OCI-LY1 (cell line): ENCODE measurements around the gene TMEM87A.
A peak's percentile ranks its signal among the peaks of the same experiment; 100 is the strongest.

Experiments used
- H2AFZ ChIP-seq: fragments of 200-600 bp; sonication (generic), shearing (Covaris generic); 2 replicates; pipeline ENCODE4 v1.6.0; 2014; ENCODE audit warnings: antibody characterized with exemption, mild to moderate bottlenecking, low read length
- H3F3A ChIP-seq: fragments of 200-600 bp; sonication (generic), shearing (Covaris generic); 2 replicates; pipeline ENCODE4 v1.6.0; 2014; ENCODE audit warnings: mild to moderate bottlenecking, antibody characterized with exemption, low read length, moderate library complexity; ENCODE audit not compliant: insufficient read depth
- H3K27ac ChIP-seq: fragments of 200-600 bp; sonication (generic); 2 replicates; pipeline ENCODE4 v1.5.1; 2014; ENCODE audit warnings: low read length, mixed run types, mild to moderate bottlenecking, low read depth; ENCODE audit not compliant: poor library complexity, severe bottlenecking
- H3K27me3 ChIP-seq: fragments of 200-600 bp; sonication (generic); 2 replicates; pipeline ENCODE4 v1.6.0; 2014; ENCODE audit warnings: antibody characterized with exemption, mild to moderate bottlenecking, low read length, moderate library complexity; ENCODE audit not compliant: insufficient read depth
- H3K36me3 ChIP-seq: fragments of 200-600 bp; sonication (generic); 2 replicates; pipeline ENCODE4 v1.6.1; 2014; ENCODE audit warnings: mild to moderate bottlenecking, antibody characterized with exemption, low read length, moderate library complexity, mixed read lengths; ENCODE audit not compliant: insufficient read depth
- H3K4me1 ChIP-seq: fragments of 200-600 bp; sonication (generic); 2 replicates; pipeline ENCODE4 v1.5.1; 2014; ENCODE audit warnings: mild to moderate bottlenecking, low read length, moderate library complexity; ENCODE audit not compliant: insufficient read depth, severe bottlenecking
- H3K4me2 ChIP-seq: fragments of 200-600 bp; sonication (generic), shearing (Covaris generic); 2 replicates; pipeline ENCODE4 v1.6.1; 2014; ENCODE audit warnings: low read length
- H3K4me3 ChIP-seq: fragments of 200-600 bp; sonication (generic); 2 replicates; pipeline ENCODE4 v1.5.1; 2014; ENCODE audit warnings: low read length, low read depth, mild to moderate bottlenecking, mixed read lengths; ENCODE audit not compliant: poor library complexity, severe bottlenecking
- H3K79me2 ChIP-seq: fragments of 200-600 bp; shearing (Covaris generic); 2 replicates; pipeline ENCODE4 v1.6.1; 2016; ENCODE audit warnings: mixed run types, low read length, mixed read lengths; ENCODE audit not compliant: insufficient read depth
- H3K9ac ChIP-seq: fragments of 200-600 bp; sonication (generic), shearing (Covaris generic); 2 replicates; pipeline ENCODE4 v1.6.1; 2014; ENCODE audit warnings: mild to moderate bottlenecking, low read length, mixed read lengths
- H3K9me2 ChIP-seq: fragments of 200-600 bp; sonication (generic), shearing (Covaris generic); 2 replicates; pipeline ENCODE4 v1.6.1; 2014; ENCODE audit warnings: low read depth, mild to moderate bottlenecking, low read length, mixed read lengths
- H3K9me3 ChIP-seq: fragments of 200-600 bp; shearing (Covaris generic); 2 replicates; pipeline ENCODE4 v1.6.1; 2014; ENCODE audit warnings: low read length, mixed read lengths
- H4K20me1 ChIP-seq: fragments of 200-600 bp; sonication (generic), shearing (Covaris generic); 2 replicates; pipeline ENCODE4 v1.6.0; 2016; ENCODE audit warnings: mild to moderate bottlenecking, low read length; ENCODE audit not compliant: insufficient read depth
- CTCF ChIP-seq: fragments of 200-600 bp; sonication (generic), shearing (Covaris generic); IDR thresholded peaks from 2 replicates; pipeline ENCODE4 v1.5.1; 2017; ENCODE audit warnings: mild to moderate bottlenecking, antibody characterized with exemption, low read length, moderate library complexity, mixed read lengths
- EZH2 ChIP-seq: fragments of 200-600 bp; sonication (generic), shearing (Covaris generic); IDR thresholded peaks from 2 replicates; pipeline ENCODE4 v1.8.0; 2017; ENCODE audit warnings: borderline replicate concordance, mixed run types, mild to moderate bottlenecking, antibody characterized with exemption, low read length, moderate library complexity, mixed read lengths

The TMEM87A gene

GRCh38 chr15:42279234-42279723, 6.0 kb upstream of the TMEM87A start:
- no peaks in the 10 kb centered on the region for H3K36me3 ChIP-seq

GRCh38 chr15:42276762-42277161, 3.5 kb upstream of the TMEM87A start:
- Histone ChIP-seq H3F3A (no peaks in the 10 kb centered on the region), H3K9me3 (no peaks in the 10 kb centered on the region), H3K27ac (no peak overlapping the region), H3K79me2 (peaks cover 12% of the 10 kb centered on the region), H4K20me1 (no peaks in the 10 kb centered on the region), H3K9ac (no peak overlapping the region), H3K4me1 (peaks cover 36% of the 10 kb centered on the region), H2AFZ (no peak overlapping the region), H3K36me3 (no peaks in the 10 kb centered on the region), H3K9me2 (no peaks in the 10 kb centered on the region), H3K27me3 (no peaks in the 10 kb centered on the region), H3K4me3 (no peak overlapping the region), H3K4me2 (no peak overlapping the region)
- TF ChIP-seq CTCF, result no peak

More at GRCh38 chr15:42279234-42279723, 6.0 kb upstream of the TMEM87A start:
- H3K9ac ChIP-seq, result no peak overlapping the region
- TF ChIP-seq CTCF (no peak), EZH2 (no peak)
- H3K9me3 ChIP-seq, result no peaks in the 10 kb centered on the region
- peaks cover 25% of the 10 kb centered on the region for H3K4me1 ChIP-seq
- H3K9me2 ChIP-seq, result no peaks in the 10 kb centered on the region
- H3F3A ChIP-seq, result no peaks in the 10 kb centered on the region
- no peak overlapping the region for H3K27ac ChIP-seq
- H3K4me2 ChIP-seq, result no peak overlapping the region
- H3K4me3 ChIP-seq, result no peak overlapping the region
- no peaks in the 10 kb centered on the region for H3K79me2 ChIP-seq
- H2AFZ ChIP-seq, result no peak overlapping the region
- H4K20me1 ChIP-seq, result no peaks in the 10 kb centered on the region
- H3K27me3 ChIP-seq, result no peaks in the 10 kb centered on the region

- H3K9me3 ChIP-seq, result no peaks in the 10 kb centered on the region
- peaks cover 6% of the 10 kb centered on the region; the same call in 1 of the 2 replicates for H3K36me3 ChIP-seq
- peak overlapping the region; percentile 89 for H3K4me2 ChIP-seq
- no peaks in the 10 kb centered on the region for H3K27me3 ChIP-seq
- H4K20me1 ChIP-seq, result no peaks in the 10 kb centered on the region
- H3F3A ChIP-seq, result no peaks in the 10 kb centered on the region
- TF ChIP-seq EZH2 (no peak), CTCF (no peak)
- 0 out of 2 replicates have a peak overlapping the region, but pooled peaks have one; percentile 14 for H2AFZ ChIP-seq
- no peaks in the 10 kb centered on the region for H3K9me2 ChIP-seq
- peak overlapping the region; percentile 83 for H3K4me3 ChIP-seq
- H3K79me2 ChIP-seq, result peaks cover 20% of the 10 kb centered on the region
- peak overlapping the region; percentile 21; the same call in 1 of the 2 replicates for H3K9ac ChIP-seq
- peak overlapping the region; percentile 11 for H3K27ac ChIP-seq
- peaks cover 43% of the 10 kb centered on the region for H3K4me1 ChIP-seq
Observed at GRCh38 chr15:42275780-42276391, 2.7 kb upstream of the TMEM87A start.
